ENCODE data around the gene MRGPRE. TPM values are rescaled to one million over a fixed set of nuclear protein-coding genes. Genes with fewer than 3 reads are reported as not detected.

The MRGPRE gene
- total RNA-seq, 1 donor from 2014 or later: 0.36 TPM

- Histone ChIP-seq H3K27ac (replicated peaks) (no peak overlapping the region), H3K4me1 (peaks cover 10% of the 10 kb centered on the region), H3K36me3 (no peaks in the 10 kb centered on the region), H3K27me3 (ENCODE audit: low read depth) (peaks cover 55% of the 10 kb centered on the region), H3K9me3 (replicated peaks) (no peaks in the 10 kb centered on the region), H3K4me3 (no peak overlapping the region)
- intact Hi-C loops (cut with micrococcal nuclease): no loop called here
- DNase-seq: no peak
- no peak for TF ChIP-seq CTCF (IDR thresholded peaks at IDR 0.05; ENCODE audit: borderline replicate concordance)
These were observed 1.3 kb downstream of the MRGPRE start for GRCh38 chr11:3230636-3231549.

GRCh38 chr11:3229673-3230630 is 2.3 kb downstream of the MRGPRE start:
- Histone ChIP-seq H3K36me3 (no peaks in the 10 kb centered on the region), H3K9me3 (replicated peaks) (no peaks in the 10 kb centered on the region), H3K4me3 (no peak overlapping the region), H3K27me3 (ENCODE audit: low read depth) (peaks cover 63% of the 10 kb centered on the region), H3K4me1 (peaks cover 10% of the 10 kb centered on the region), H3K27ac (replicated peaks) (no peak overlapping the region)
- DNase-seq: no peak
- intact Hi-C loops (cut with micrococcal nuclease): no loop called here
- TF ChIP-seq CTCF (IDR thresholded peaks at IDR 0.05; ENCODE audit: borderline replicate concordance): no peak

- intact Hi-C loops (cut with micrococcal nuclease): no loop called here
- TF ChIP-seq CTCF (IDR thresholded peaks at IDR 0.05; ENCODE audit: borderline replicate concordance): no peak
- Histone ChIP-seq H3K4me3 (no peak overlapping the region), H3K4me1 (peaks cover 10% of the 10 kb centered on the region), H3K36me3 (no peaks in the 10 kb centered on the region), H3K27ac (replicated peaks) (no peak overlapping the region), H3K27me3 (ENCODE audit: low read depth) (peaks cover 78% of the 10 kb centered on the region), H3K9me3 (replicated peaks) (no peaks in the 10 kb centered on the region)
- no peak for DNase-seq
These were observed 3.8 kb downstream of the MRGPRE start for GRCh38 chr11:3228445-3228829.

- no peak overlapping the region for H3K4me3 ChIP-seq
- intact Hi-C loops (cut with micrococcal nuclease): no loop called here
- DNase-seq: no peak
- peaks cover 10% of the 10 kb centered on the region for H3K4me1 ChIP-seq
- H3K27me3 ChIP-seq (ENCODE audit: low read depth): peaks cover 78% of the 10 kb centered on the region
- TF ChIP-seq CTCF (IDR thresholded peaks at IDR 0.05; ENCODE audit: borderline replicate concordance): no peak
- H3K36me3 ChIP-seq: no peaks in the 10 kb centered on the region
- no peaks in the 10 kb centered on the region for H3K9me3 ChIP-seq (replicated peaks)
- H3K27ac ChIP-seq (replicated peaks): no peak overlapping the region
These were observed 4.4 kb downstream of the MRGPRE start for GRCh38 chr11:3227568-3228444.
